Amniotic epithelial cell (primary cell): ENCODE data around the gene LDB2.
A peak's percentile ranks its signal among the peaks of the same experiment; 100 is the strongest.
"Not testable (repeated sequence)": the region's sequence is repeated elsewhere in the genome, so short reads cannot be mapped to it uniquely, and the experiment has no call there.

Experiments
- DNase-seq: peaks from one replicate; pipeline ENCODE4 v3.0.0-alpha.2; 2010; ENCODE audit warnings: low read depth

Gene LDB2

DNA sequence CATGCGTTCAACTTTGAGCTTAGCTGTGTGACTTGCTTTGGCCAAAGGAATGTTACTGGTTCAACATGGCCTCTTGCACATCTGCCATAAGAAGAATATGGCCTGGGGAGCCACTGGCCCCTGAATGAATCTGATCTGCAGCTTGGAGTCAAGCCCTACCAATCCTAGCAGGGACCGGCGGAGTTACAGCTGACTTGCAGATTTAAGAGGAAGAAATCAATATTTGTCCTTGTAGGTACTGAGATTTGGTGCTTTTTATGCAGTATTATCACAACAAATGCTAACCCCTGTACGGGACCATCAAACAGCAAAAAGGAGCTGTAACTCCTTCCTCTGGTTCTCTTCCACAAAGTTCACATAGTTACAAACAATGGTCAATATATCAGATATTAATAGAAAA lies 252.0 kb downstream of the LDB2 start:
- DNase-seq, result no peak

- DNase-seq, result no peak
Observed at GRCh38 chr4:16643893-16644292, 254.6 kb downstream of the LDB2 start.

GRCh38 chr4:16642897-16643296 lies 255.5 kb downstream of the LDB2 start:
- no peak for DNase-seq

DNA sequence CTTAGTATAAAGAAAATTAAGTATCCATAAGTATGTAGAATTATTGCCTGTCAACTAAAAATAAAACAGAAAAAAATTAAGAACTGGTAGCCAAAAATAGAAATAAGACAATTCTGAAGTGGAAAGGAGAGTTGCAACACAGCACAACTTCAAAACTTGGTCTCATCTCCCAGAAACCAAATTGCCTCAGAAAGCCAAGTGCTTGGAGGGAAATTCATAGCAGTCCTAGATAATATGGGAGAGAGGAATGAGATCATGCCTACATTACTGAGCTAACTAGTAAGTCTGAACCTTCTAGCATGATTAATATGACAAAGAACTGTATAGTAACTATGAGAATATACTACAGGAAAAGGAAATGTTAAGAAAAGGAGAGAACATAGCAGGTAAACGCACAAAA lies 256.5 kb downstream of the LDB2 start:
- DNase-seq, result peak; percentile 75

GRCh38 chr4:16636912-16637630 lies 261.4 kb downstream of the LDB2 start:
- no peak for DNase-seq

- no peak for DNase-seq
Observed at GRCh38 chr4:16636304-16636703, 262.1 kb downstream of the LDB2 start.

DNA sequence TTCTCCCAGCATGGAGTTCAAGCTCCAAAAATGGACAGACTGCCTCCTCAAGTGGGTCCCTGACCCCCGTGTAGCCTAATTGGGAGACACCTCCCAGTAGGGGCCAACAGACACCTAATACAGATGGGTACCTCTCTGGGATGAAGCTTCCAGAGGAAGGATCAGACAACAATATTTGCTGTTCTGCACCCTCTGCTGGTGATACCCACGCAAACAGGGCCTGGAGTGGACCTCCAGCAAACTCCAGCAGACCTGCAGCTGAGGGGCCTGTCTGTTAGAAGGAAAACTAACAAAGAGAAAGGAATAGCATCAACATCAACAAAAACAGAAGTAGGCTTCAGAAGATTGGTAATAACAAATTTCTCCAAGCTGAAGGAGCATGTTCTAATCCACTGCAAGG lies 269.2 kb downstream of the LDB2 start:
- DNase-seq, result not testable (repeated sequence)

DNA sequence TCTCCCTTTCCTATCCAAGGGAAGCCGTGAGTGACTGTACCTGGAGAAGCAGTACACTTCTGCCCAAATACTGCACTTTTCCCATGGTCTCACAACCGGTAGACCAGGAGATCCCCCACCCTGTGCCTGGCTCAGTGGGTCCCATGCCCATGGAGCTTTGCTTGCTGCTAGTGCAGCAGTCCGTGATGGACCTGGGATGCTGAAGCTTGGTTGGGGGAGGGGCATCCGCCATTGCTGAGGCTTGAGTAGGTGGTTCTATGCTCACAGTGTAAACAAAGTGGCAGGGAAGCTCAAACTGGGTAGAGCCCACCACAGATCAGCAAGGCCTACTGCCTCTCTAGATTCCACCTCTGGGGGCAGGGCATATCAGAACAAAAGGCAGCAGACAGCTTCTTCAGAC lies 269.6 kb downstream of the LDB2 start:
- not testable (repeated sequence) for DNase-seq

- peak; percentile 94 for DNase-seq
Observed at GRCh38 chr4:16627999-16628398, 270.4 kb downstream of the LDB2 start.

DNA sequence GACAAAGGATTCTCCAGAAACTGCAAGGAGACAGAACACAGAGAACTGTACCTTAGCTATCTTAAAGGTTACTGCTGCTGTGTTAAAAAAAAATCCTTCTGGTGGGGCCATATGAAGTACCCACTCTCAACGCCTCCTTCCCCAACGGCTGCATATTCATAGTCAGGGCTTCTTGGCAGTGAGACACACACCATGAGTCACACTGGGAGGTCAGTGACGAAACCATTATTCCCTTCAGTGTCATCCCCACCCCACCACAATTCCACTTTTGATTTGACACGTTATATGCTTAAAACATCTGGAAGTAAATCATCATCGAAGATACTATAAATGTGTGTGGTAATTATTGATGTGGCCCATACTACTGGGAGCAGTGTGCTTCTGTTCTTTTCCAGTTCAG lies 271.5 kb downstream of the LDB2 start:
- DNase-seq, result peak; percentile 94

DNA sequence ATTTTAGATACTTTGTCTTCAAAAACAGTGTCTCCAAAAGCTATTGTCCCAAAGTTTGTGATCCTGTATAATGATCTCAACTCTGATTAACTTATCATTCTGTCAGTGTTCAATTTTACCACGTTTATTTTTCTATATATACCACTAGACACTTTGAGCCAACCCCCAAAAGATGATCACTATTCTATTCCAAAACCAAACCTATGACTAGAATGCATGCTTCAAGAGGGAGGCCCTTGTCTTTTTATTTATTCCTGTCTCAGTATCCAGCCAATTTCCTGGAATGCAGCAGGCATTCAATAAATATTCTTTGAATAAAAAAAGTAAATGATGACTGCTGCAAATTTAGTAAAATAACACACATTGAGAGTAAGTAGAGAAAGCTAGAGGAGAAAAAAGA lies 275.6 kb downstream of the LDB2 start:
- DNase-seq, result no peak

DNA sequence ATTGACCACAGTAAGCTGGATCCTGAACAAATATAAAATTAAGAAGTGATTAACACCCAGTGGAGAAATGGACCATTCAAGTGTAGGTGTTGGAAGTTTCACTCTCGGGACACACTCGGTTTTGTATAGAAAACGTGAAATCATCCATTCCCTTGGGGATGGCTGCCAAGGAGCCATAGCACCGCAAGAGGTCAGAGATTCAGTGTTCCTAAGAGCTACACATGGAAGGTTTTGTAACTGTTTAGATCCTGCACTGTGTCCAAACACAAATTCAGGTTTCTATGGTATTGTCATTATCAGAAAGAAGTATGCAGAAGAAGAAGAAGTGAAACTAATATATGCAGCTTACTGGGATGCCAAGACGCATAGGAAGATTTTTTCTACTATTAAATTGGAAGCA lies 281.0 kb downstream of the LDB2 start:
- no peak for DNase-seq

- no peak for DNase-seq
Observed at GRCh38 chr4:16617011-16617410, 281.4 kb downstream of the LDB2 start.

DNA sequence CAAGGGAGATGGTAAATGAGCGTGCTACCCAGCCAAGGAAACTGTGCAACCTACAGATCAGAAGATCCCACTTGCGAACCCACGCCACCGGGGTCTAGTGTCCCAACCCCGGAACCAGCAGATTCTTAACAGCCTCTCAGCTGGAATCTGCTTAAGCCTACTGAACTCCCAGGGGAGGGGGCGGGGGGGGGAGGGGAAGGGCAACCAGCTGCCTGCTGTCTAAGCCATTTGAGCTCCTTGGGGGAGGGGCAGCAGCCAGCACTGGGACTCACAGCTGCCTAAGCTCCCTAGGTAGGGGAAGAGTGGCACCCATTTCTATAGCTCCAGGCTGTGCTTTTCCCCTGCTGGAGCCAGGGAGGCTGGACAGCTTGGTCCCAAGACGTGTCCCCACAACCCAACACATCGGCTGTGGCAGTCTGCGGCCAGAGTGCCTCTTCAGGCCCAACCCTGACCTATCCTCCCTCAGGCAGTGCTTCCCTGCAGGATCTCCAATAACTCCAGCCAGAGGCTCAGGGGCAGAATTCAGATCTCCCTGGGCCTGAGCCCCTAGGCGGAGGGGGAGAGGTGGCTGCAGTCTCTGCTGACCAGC lies 289.2 kb downstream of the LDB2 start:
- DNase-seq, result no peak

GRCh38 chr4:16608611-16609125 lies 289.8 kb downstream of the LDB2 start:
- DNase-seq, result no peak

DNA sequence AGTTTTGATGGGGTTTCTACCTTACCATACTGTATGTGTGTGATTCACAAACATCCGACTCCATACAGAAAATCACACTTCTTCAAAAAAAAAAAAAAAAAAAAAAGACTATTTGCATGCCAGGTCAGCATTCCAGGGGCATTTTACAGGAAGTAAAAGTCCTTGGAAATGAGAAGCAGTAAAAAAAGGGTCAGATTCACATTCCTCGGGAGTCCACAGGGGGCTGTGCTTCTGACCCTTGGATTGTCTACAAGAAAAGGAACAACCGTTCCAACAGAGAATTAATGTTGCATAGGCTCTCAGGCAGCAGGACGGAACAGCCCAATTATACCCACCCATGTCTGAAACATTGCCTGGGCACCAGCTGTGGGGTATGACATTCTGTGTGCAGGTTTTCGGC lies 290.3 kb downstream of the LDB2 start:
- DNase-seq, result no peak

DNA sequence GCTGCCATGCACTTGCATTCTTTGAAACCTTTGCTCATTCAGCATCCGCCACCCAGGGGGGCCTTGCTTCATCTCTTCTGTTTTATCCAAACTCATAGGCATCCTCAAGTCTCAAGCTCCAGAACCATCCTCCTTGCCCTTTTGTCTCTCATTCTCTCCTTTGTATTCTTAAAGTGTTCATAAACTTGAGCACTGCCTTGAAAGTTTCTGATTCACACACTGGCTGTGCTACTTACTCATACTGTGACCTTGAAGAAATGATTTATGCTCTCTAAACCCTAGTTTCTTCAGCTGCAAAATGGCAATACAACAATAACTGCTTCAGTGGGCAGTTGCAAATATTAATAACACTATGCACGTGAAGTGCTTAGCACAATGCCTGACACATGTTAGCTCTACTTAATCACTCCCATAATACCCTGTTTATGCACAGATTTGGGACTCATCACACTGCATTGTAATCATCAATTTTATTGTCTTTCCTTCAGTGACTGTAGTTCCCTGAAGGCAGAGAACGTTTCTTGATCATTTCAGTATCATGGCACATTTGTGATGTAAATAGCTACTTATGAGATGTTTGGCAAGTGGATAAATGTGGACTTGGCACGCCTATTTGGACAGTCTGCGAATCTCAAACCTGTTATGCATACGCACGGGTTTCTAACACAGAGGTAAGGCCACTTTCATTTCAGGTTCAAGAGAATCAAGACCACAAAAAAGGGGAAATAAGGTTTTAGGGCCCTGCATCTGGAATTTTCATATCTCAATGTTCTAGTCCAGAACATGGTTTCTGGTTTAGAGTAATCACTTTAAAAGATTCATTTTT lies 291.0 kb downstream of the LDB2 start:
- peak; percentile 46 for DNase-seq

DNA sequence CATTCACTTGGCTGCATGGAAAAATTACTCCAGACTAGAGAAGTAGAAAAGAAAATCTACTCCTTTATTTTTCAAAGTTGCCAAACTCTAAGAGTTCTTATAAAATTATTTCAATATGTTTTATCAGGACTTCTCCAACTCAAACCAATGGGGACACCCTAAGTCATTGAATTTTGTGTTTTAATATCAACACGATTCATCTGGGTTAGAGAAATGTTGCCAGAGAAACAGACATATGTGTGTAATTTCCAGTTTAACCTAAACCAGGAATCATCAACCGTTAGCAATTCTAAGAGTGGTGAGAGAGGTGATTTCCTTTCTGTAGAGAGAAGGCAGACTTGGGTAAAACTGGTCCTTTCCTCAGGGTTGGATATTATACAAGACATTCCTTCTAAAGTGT lies 291.8 kb downstream of the LDB2 start:
- DNase-seq, result no peak

- no peak for DNase-seq
Observed at GRCh38 chr4:16603178-16603577, 295.3 kb downstream of the LDB2 start.

DNA sequence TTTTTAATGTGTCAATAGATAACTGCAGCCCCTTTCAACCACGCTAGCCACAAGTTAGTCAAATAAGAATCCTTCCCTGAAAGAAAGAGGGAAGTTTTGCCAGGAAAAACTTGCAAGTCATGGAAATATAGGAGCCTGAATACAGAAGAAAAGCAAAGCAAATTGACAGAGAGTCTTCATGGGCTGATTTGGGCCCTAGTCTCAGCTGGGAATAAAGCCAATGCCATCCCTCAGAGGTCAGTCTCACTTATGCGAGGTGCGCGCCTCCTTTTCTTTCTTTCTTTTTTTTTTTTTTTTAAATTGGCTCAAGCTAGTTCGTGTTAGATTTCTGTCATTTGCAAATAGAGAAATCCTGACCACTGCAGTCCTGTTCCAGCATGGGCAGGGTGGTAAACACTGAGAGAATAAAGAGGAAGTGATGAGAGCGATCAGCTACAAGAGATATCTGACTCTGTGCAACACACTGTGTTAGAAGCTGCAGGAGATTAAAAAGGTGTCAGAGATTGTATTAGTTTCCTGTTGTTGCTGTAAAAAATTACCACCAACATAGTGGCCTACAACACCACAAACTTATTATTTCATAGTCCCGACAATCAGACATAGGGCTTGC lies 299.7 kb downstream of the LDB2 start:
- DNase-seq, result no peak

- no peak for DNase-seq
Observed at GRCh38 chr4:16597845-16598596, 300.4 kb downstream of the LDB2 start.

DNA sequence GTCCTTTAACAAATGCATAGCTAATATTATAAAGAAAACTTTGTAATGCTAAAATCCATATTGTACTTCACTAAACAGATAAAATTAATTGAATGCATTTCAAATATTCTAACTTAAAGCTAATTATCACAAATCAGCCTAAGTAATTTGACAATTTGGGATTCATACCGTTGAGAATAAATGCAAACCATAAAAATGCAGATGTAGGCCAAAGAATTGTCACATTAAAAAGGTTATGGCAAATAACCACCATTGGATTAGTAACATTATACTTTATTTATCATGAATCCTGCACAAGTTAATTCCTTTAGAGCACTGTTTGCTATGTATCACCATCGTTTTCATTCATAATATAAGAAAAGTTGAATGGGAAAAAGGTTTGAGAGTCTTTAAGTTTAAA lies 301.0 kb downstream of the LDB2 start:
- DNase-seq, result no peak
